GM19328 (cell line): ENCODE data around the gene PIGQ.

ENCODE experiments used
- ATAC-seq: cut with Tn5 transposase; IDR thresholded peaks from one replicate; pipeline ENCODE4 v1.9.1; 2021; ENCODE audit warnings: mild to moderate bottlenecking, moderate library complexity; ENCODE audit not compliant: unreplicated experiment

The PIGQ gene

GRCh38 chr16:566475-567372 is 3.0 kb upstream of the PIGQ start, which contains the start of gene NHLRC4:
Gene NHLRC4 (plus strand): TSS chr16:567005. CDS start chr16:568048, 1,043 bp downstream.
- no peak for ATAC-seq

GRCh38 chr16:567373-568256 is 2.2 kb upstream of the PIGQ start:
- ATAC-seq, result no peak

GRCh38 chr16:568401-569258 is 1.1 kb upstream of the PIGQ start:
- ATAC-seq, result no peak

- ATAC-seq, result no peak
Observed at GRCh38 chr16:572865-573650, 3.3 kb downstream of the PIGQ start.

- ATAC-seq, result no peak
Observed at GRCh38 chr16:574021-574760, 4.4 kb downstream of the PIGQ start.

GRCh38 chr16:575354-576196 is 5.8 kb downstream of the PIGQ start:
- no peak for ATAC-seq

- no peak for ATAC-seq
Observed at GRCh38 chr16:576197-576822, 6.5 kb downstream of the PIGQ start.

GRCh38 chr16:576823-577201 is 7.0 kb downstream of the PIGQ start:
- ATAC-seq, result no peak

GRCh38 chr16:577796-578195 is 8.0 kb downstream of the PIGQ start:
- no peak for ATAC-seq

GRCh38 chr16:578232-578869 is 8.6 kb downstream of the PIGQ start:
- no peak for ATAC-seq

GRCh38 chr16:578870-579405 is 9.2 kb downstream of the PIGQ start:
- no peak for ATAC-seq

- no peak for ATAC-seq
Observed at GRCh38 chr16:580141-580945, 10.6 kb downstream of the PIGQ start.

GRCh38 chr16:580946-581498 is 11.3 kb downstream of the PIGQ start:
- no peak for ATAC-seq

- no peak for ATAC-seq
Observed at GRCh38 chr16:582218-582613, 12.4 kb downstream of the PIGQ start.

- ATAC-seq, result no peak
Observed at GRCh38 chr16:582614-583331, 13.0 kb downstream of the PIGQ start.

- no peak for ATAC-seq
Observed at GRCh38 chr16:583470-583814, 13.7 kb downstream of the PIGQ start.
